Measurements from ENCODE around the gene SREK1IP1.

- no peak for TF ChIP-seq EZH2 (IDR thresholded peaks at IDR 0.05; ENCODE audit: low read length, unreplicated experiment)
- TF ChIP-seq CTCF (conservative IDR thresholded peaks at IDR 0.05; ENCODE audit: low read depth, low read length): peak; percentile 75
Observed at GRCh38 chr5:64811050-64811640, 42.7 kb upstream of the SREK1IP1 start.
